ENCODE results near the gene GP9.
"Not testable (repeated sequence)": the region's sequence is repeated elsewhere in the genome, so short reads cannot be mapped to it uniquely, and the experiment has no call there.

The GP9 gene

DNA sequence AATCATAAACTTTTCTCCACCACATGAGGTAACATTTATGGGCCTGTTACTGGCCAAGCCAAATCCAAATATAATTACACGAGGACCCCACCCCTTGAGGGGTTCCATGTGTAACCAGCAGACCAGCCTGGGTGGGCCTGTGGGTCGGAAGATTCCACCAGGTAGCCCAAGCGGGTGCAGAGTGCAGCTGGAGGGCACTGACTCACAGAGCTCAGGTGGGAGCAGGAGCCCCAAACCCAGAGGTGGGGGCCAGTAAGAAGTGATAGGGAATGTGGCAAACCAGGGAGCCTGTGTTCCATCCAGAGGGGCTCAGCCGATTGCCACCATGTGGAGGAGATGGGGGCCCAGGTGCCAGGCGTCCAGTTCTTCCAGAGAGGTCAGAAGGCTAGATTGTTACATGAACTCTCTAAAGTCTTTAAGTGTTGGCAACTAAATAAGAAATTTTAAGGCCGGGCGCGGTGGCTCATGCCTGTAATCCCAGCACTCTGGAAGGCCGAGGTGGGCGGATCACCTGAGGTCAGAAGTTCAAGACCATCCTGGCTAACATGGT is 2.6 kb downstream of the GP9 start:
- ATAC-seq: no peak
- TF ChIP-seq GLIS3 (CRISPR knock-in tag; IDR thresholded peaks at IDR 0.05) (no peak), ZFP30 (CRISPR knock-in tag; IDR thresholded peaks at IDR 0.05) (no peak), ZNF565 (CRISPR knock-in tag; conservative IDR thresholded peaks at IDR 0.05; ENCODE audit: low read depth) (no peak), TCF4 (CRISPR knock-in tag; IDR thresholded peaks at IDR 0.05; ENCODE audit: borderline replicate concordance) (no peak)

GRCh38 chr3:129063841-129064482 is 3.4 kb downstream of the GP9 start:
- no peak for ATAC-seq

GRCh38 chr3:129065016-129065719 is 4.6 kb downstream of the GP9 start:
- no peak for ATAC-seq
- TF ChIP-seq ZNF70 (CRISPR knock-in tag; IDR thresholded peaks at IDR 0.05) (no peak), PPARA (CRISPR knock-in tag; IDR thresholded peaks at IDR 0.05; ENCODE audit: borderline replicate concordance) (no peak), TSHZ2 (CRISPR knock-in tag; IDR thresholded peaks at IDR 0.05) (no peak), PATZ1 (CRISPR knock-in tag; IDR thresholded peaks at IDR 0.05; ENCODE audit: borderline replicate concordance) (no peak), ISL1 (CRISPR knock-in tag; IDR thresholded peaks at IDR 0.05) (no peak), CSDC2 (CRISPR knock-in tag; IDR thresholded peaks at IDR 0.05) (no peak)

More at GRCh38 chr3:129063841-129064482, 3.4 kb downstream of the GP9 start:
- TF ChIP-seq RARB (CRISPR knock-in tag; IDR thresholded peaks at IDR 0.05) (no peak), ISL1 (CRISPR knock-in tag; IDR thresholded peaks at IDR 0.05) (no peak), ZNF70 (CRISPR knock-in tag; IDR thresholded peaks at IDR 0.05) (no peak), PPARA (CRISPR knock-in tag; IDR thresholded peaks at IDR 0.05; ENCODE audit: borderline replicate concordance) (no peak), PATZ1 (CRISPR knock-in tag; IDR thresholded peaks at IDR 0.05; ENCODE audit: borderline replicate concordance) (no peak), OSR1 (CRISPR knock-in tag; IDR thresholded peaks at IDR 0.05) (no peak), ZFP3 (CRISPR knock-in tag; IDR thresholded peaks at IDR 0.05) (no peak), ZFP30 (CRISPR knock-in tag; IDR thresholded peaks at IDR 0.05) (no peak), ZC3H10 (CRISPR knock-in tag; IDR thresholded peaks at IDR 0.05) (no peak), ZNF565 (CRISPR knock-in tag; conservative IDR thresholded peaks at IDR 0.05; ENCODE audit: low read depth) (no peak), ESRRG (CRISPR knock-in tag; IDR thresholded peaks at IDR 0.05) (no peak), ARNTL (CRISPR knock-in tag; IDR thresholded peaks at IDR 0.05; ENCODE audit: borderline replicate concordance, low read depth) (no peak), TOX (CRISPR knock-in tag; IDR thresholded peaks at IDR 0.05; ENCODE audit: borderline replicate concordance) (no peak), CSDC2 (CRISPR knock-in tag; IDR thresholded peaks at IDR 0.05) (no peak)
- TF ChIP-seq, protein P1, sequence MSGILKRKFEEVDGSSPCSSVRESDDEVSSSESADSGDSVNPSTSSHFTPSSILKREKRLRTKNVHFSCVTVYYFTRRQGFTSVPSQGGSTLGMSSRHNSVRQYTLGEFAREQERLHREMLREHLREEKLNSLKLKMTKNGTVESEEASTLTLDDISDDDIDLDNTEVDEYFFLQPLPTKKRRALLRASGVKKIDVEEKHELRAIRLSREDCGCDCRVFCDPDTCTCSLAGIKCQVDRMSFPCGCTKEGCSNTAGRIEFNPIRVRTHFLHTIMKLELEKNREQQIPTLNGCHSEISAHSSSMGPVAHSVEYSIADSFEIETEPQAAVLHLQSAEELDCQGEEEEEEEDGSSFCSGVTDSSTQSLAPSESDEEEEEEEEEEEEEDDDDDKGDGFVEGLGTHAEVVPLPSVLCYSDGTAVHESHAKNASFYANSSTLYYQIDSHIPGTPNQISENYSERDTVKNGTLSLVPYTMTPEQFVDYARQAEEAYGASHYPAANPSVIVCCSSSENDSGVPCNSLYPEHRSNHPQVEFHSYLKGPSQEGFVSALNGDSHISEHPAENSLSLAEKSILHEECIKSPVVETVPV (CRISPR knock-in tag; IDR thresholded peaks at IDR 0.05): no peak

DNA sequence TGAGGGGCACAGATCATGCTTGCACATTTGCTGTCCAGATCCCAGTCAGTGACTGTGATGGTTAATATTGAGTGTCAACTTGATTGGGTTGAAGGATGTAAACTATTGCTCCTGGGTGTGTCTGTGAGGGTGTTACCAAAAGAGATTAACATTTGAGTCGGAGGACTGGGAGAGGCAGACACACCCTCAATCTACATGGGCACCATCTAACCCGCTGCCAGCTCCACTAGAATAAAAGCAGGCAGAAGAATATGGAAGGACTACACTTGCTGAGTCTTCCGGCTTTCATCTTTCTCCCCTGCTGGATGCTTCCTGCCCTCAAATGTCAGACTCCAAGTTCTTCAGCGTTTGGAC is 5.1 kb downstream of the GP9 start:
- TF ChIP-seq ISL1 (CRISPR knock-in tag; IDR thresholded peaks at IDR 0.05): no peak
- ATAC-seq: no peak

GRCh38 chr3:129067719-129068118 is 7.1 kb downstream of the GP9 start:
- ATAC-seq: not testable (repeated sequence)

All from SK-N-SH treated with all-trans-retinoic acid at 6 μM for 48 hours (cell line).